Suprapubic skin (tissue), 4 donors: ENCODE results near the gene IL4I1.

Source experiments
- POLR2A ChIP-seq, 2 donors: fragments of 450-650 bp; IDR thresholded peaks; one replicate each; pipeline ENCODE4 v1.6.1; 2017; ENCODE audit warnings: antibody characterized with exemption in 2 of 2, mild to moderate bottlenecking in 2 of 2, moderate library complexity in 2 of 2
- POLR2AphosphoS5 ChIP-seq, 3 donors: sonication (generic); formaldehyde crosslinking; IDR thresholded peaks; one replicate each; pipeline ENCODE4 v1.6.1; 2017; ENCODE audit warnings: antibody characterized with exemption in 3 of 3
- TF ChIP-seq, protein P1 (sequence below), 2 donors: fragments of 200-600 bp in 1 of 2; fragments of 450-650 bp in 1 of 2; sonication (generic) in 1 of 2; IDR thresholded peaks; one replicate each; pipeline ENCODE4 v1.5.1; 2016 to 2019; ENCODE audit warnings: antibody characterized with exemption in 2 of 2, mild to moderate bottlenecking in 1 of 2, moderate library complexity in 1 of 2

GRCh38 chr19:49911381-49912145 lies 14.9 kb upstream of the IL4I1 start:
- TF ChIP-seq, protein P1, sequence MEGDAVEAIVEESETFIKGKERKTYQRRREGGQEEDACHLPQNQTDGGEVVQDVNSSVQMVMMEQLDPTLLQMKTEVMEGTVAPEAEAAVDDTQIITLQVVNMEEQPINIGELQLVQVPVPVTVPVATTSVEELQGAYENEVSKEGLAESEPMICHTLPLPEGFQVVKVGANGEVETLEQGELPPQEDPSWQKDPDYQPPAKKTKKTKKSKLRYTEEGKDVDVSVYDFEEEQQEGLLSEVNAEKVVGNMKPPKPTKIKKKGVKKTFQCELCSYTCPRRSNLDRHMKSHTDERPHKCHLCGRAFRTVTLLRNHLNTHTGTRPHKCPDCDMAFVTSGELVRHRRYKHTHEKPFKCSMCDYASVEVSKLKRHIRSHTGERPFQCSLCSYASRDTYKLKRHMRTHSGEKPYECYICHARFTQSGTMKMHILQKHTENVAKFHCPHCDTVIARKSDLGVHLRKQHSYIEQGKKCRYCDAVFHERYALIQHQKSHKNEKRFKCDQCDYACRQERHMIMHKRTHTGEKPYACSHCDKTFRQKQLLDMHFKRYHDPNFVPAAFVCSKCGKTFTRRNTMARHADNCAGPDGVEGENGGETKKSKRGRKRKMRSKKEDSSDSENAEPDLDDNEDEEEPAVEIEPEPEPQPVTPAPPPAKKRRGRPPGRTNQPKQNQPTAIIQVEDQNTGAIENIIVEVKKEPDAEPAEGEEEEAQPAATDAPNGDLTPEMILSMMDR (IDR thresholded peaks at IDR 0.05), result no peak
- TF ChIP-seq POLR2AphosphoS5 (IDR thresholded peaks at IDR 0.05) (no peak), POLR2A (IDR thresholded peaks at IDR 0.05) (no peak)
